ENCODE results near the gene WDR48. TPM values are rescaled to one million over a fixed set of nuclear protein-coding genes. Genes with fewer than 3 reads are reported as not detected.

The WDR48 gene
- total and polyA plus RNA-seq, 12 donors: 8.0 to 37.2 (median 28.7) TPM

DNA sequence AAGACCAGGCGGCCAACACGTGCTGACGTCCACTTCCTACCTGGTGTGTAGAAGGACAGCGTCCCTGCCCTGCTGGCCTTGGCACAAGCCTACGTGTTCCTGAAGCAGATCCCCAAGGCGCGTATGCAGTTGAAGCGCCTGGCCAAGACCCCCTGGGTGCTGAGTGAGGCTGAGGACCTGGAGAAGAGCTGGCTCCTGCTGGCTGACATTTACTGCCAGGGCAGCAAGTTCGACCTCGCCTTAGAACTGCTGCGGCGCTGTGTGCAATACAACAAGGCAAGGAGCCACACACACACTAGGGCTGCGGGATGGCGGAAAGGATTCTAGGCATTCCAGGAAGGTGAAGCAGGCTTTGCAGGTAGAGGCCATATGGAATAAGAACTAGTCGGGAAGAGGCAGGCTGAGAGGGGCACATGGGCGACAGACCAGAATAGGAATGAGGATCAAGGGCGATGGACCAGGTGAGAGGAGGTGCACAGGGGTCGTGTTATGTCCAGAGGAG lies 85.7 kb downstream of the WDR48 start:
- intact Hi-C loops (cut with DNase I): loop anchor here in 5 of 10 donors (5.0 to 10.0 kb wide), 3 partner anchors 40 to 50 kb away; no protein-coding TSS in a partner anchor
- peaks cover 0 to 44% (median 2%) of the 10 kb centered on the region in 9 donors for H3K36me3 ChIP-seq

DNA sequence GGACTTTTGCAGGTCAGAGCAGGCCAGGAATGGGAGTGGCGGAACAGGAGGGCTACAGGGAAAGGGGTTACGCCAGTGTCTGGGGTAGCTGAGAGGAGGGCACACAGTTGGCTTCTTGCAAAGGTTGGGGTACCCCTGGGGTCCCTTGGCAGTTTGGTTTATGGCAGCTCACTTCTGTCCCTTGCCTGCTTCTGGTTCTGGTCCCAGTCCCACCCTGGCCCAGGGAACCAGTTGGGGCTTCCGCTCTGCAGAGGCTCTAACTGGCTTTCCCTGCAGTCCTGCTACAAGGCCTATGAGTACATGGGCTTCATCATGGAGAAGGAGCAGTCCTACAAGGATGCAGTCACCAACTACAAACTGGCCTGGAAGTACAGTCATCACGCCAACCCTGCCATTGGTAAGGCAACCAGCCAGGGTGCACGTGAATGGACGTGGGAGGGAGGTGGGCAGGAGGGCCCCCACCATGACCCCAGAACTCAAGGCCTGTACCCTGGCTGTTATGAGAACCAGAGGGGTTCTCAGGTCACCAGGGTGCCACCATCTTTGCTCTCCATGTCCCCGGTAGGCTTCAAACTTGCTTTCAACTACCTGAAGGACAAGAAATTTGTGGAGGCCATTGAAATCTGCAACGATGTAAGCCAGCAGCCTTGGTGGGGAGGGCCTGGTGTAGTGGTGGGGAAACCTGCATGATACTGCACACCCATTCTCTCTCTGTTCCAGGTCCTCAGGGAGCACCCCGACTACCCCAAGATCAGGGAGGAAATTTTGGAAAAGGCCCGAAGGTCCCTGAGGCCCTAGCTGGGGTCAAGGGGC lies 86.4 kb downstream of the WDR48 start:
- Histone ChIP-seq H3K36me3 (peaks cover 0 to 51% (median 9%) of the 10 kb centered on the region in 9 donors), H3K27me3 (no peaks in the 10 kb centered on the region), H3K9me3 (no peaks in the 10 kb centered on the region), H3K27ac (no peak overlapping the region), H3K4me1 (peaks cover 37 to 84% (median 61%) of the 10 kb centered on the region in 9 donors), H3K4me3 (no peak overlapping the region)
- DNase-seq (no peak), ATAC-seq (no peak)
- intact Hi-C loops (cut with DNase I): loop anchor here in 5 of 10 donors (5.0 to 10.0 kb wide), 3 partner anchors 39 to 49 kb away; no protein-coding TSS in a partner anchor
- 93 to 94% methylated on average over 10 of the region's 10 CpGs for WGBS, 2 donors
- TF ChIP-seq, protein P1, sequence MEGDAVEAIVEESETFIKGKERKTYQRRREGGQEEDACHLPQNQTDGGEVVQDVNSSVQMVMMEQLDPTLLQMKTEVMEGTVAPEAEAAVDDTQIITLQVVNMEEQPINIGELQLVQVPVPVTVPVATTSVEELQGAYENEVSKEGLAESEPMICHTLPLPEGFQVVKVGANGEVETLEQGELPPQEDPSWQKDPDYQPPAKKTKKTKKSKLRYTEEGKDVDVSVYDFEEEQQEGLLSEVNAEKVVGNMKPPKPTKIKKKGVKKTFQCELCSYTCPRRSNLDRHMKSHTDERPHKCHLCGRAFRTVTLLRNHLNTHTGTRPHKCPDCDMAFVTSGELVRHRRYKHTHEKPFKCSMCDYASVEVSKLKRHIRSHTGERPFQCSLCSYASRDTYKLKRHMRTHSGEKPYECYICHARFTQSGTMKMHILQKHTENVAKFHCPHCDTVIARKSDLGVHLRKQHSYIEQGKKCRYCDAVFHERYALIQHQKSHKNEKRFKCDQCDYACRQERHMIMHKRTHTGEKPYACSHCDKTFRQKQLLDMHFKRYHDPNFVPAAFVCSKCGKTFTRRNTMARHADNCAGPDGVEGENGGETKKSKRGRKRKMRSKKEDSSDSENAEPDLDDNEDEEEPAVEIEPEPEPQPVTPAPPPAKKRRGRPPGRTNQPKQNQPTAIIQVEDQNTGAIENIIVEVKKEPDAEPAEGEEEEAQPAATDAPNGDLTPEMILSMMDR (IDR thresholded peaks at IDR 0.05): no peak

More for the DNA sequence above, 85.7 kb downstream of the WDR48 start:
- TF ChIP-seq, protein P1 (IDR thresholded peaks at IDR 0.05): no peak
- H3K9me3 ChIP-seq: no peaks in the 10 kb centered on the region
- H3K27me3 ChIP-seq: no peaks in the 10 kb centered on the region
- no peak for ATAC-seq
- H3K27ac ChIP-seq: no peak overlapping the region
- WGBS, 2 donors: 96 to 97% methylated on average over 18 of the region's 18 CpGs
- peak in 1 of 2 donors; percentile 3 for DNase-seq
- no peak overlapping the region for H3K4me3 ChIP-seq
- H3K4me1 ChIP-seq: peaks cover 33 to 77% (median 55%) of the 10 kb centered on the region in 9 donors

DNA sequence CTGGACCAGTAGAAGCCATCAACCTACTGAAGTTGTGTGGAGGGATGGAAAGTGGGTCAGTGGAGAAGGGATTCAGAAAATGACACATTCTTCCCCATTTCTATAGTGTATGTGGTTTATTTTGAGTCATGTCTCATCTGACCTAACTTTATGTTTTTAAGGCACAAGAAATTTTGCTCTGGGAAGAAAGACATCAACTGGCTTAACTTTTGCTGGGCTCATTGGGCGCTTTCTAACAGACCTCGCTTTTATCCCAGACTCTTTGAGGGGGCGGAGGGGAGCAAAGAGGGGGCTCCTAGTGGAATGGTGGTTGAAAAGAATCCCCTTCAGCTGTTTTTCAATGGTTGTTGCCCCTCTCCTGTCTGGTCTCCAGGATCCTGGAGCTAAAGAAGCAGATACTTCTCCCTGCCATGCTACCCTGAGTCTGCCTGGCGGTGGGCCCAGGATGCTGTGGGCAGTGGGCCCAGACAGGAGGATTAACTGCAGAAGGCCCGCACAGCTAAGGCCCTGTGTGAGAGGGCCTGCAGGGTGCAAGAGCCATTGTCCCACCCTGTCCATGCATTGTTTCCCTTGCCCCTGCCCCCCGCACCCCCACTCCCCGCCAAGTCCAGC lies 87.1 kb downstream of the WDR48 start:
- Histone ChIP-seq H3K9me3 (no peaks in the 10 kb centered on the region), H3K4me1 (peaks cover 37 to 87% (median 65%) of the 10 kb centered on the region in 9 donors), H3K4me3 (no peak overlapping the region), H3K36me3 (peaks cover 0 to 58% (median 17%) of the 10 kb centered on the region in 9 donors), H3K27ac (peak overlapping the region in 1 of 10 donors; percentile 15), H3K27me3 (no peaks in the 10 kb centered on the region)
- TF ChIP-seq, protein P1 (IDR thresholded peaks at IDR 0.05): no peak
- intact Hi-C loops (cut with DNase I): loop anchor here in 5 of 10 donors (5.0 to 10.0 kb wide), 3 partner anchors 38 to 48 kb away; no protein-coding TSS in a partner anchor
- DNase-seq: peak; percentile 60 to 69
- WGBS, 2 donors: 75 to 77% methylated on average over 7 of the region's 7 CpGs
- peak in 6 of 8 donors; percentile 25 to 61 (median 36) for ATAC-seq

DNA sequence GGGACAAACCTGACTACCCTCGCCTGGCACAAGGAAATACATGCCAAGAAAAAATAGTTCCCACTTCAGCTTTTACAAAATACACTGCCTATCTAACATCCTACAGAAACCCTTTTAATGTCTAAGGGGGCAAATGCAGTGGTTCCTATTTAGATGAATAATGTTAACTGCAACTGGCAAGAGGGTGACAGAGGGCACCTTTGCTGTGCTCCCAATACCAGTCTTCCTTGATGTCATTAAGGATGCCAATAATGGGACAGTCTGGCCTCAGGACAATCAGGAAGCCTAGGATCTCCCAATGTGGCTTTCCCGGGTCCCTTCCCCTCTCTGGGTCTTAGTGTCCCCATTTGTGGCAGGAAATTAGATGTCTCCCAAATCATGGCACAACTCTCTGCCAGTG lies 87.6 kb downstream of the WDR48 start:
- TF ChIP-seq, protein P1 (IDR thresholded peaks at IDR 0.05): no peak
- H3K27ac ChIP-seq: peak overlapping the region in 2 of 10 donors; percentile 15 to 48
- intact Hi-C loops (cut with DNase I): loop anchor here in 5 of 10 donors (5.0 to 10.0 kb wide), 3 partner anchors 38 to 48 kb away; no protein-coding TSS in a partner anchor
- no peaks in the 10 kb centered on the region for H3K27me3 ChIP-seq
- H3K4me1 ChIP-seq: peaks cover 37 to 82% (median 65%) of the 10 kb centered on the region in 9 donors
- 74 to 81% methylated on average over 2 of the region's 2 CpGs for WGBS, 2 donors
- ATAC-seq: no peak
- no peak for DNase-seq
- no peak overlapping the region for H3K4me3 ChIP-seq
- H3K36me3 ChIP-seq: peaks cover 0 to 64% (median 22%) of the 10 kb centered on the region in 9 donors
- H3K9me3 ChIP-seq: no peaks in the 10 kb centered on the region

Measured in heart right ventricle (tissue), 16 donors.